H9 (cell line): Measurements from ENCODE around the gene ECE2. TPM values are rescaled to one million over a fixed set of nuclear protein-coding genes. Genes with fewer than 3 reads are reported as not detected.

Source experiments
- DNase-seq: peaks from one replicate; pipeline ENCODE4 v3.0.0-alpha.2; 2017
- H2AFZ ChIP-seq: one replicate; pipeline ENCODE4 v1.6.1; 2013; ENCODE audit warnings: mild to moderate bottlenecking, low read length, control low read depth, moderate library complexity
- H2AK5ac ChIP-seq: 2 replicates; pipeline ENCODE4 v1.6.1; 2013; ENCODE audit warnings: low read length, control low read depth, mixed read lengths; ENCODE audit not compliant: insufficient read length
- H2BK120ac ChIP-seq: one replicate; pipeline ENCODE4 v1.6.1; 2013; ENCODE audit warnings: low read depth, mild to moderate bottlenecking, low read length, control low read depth, inconsistent platforms; ENCODE audit not compliant: poor library complexity, severe bottlenecking
- H2BK12ac ChIP-seq: 2 replicates; pipeline ENCODE4 v1.6.1; 2013; ENCODE audit warnings: low read length, control low read depth, mixed read lengths, low read depth; ENCODE audit not compliant: insufficient read length
- H2BK15ac ChIP-seq: 2 replicates; pipeline ENCODE4 v1.6.1; 2013; ENCODE audit warnings: low read depth, low read length, control low read depth
- H2BK20ac ChIP-seq: one replicate; pipeline ENCODE4 v1.6.1; 2013; ENCODE audit warnings: low read depth, mild to moderate bottlenecking, low read length, control low read depth, inconsistent platforms; ENCODE audit not compliant: poor library complexity, severe bottlenecking
- H2BK5ac ChIP-seq: 2 replicates; pipeline ENCODE4 v1.6.1; 2013; ENCODE audit warnings: low read length, control low read depth, mixed read lengths; ENCODE audit not compliant: insufficient read length
- H3K14ac ChIP-seq: 2 replicates; pipeline ENCODE4 v1.6.1; 2013; ENCODE audit warnings: low read length, control low read depth; ENCODE audit not compliant: insufficient read depth
- H3K18ac ChIP-seq: 2 replicates; pipeline ENCODE4 v1.6.1; 2013; ENCODE audit warnings: low read depth, mild to moderate bottlenecking, mixed read lengths, low read length, control low read depth; ENCODE audit not compliant: insufficient read length
- H3K23ac ChIP-seq: 2 replicates; pipeline ENCODE4 v1.6.1; 2013; ENCODE audit warnings: low read length, control low read depth, mixed read lengths, low read depth; ENCODE audit not compliant: insufficient read length
- H3K23me2 ChIP-seq: 2 replicates; pipeline ENCODE4 v1.6.1; 2013; ENCODE audit warnings: low read depth, mild to moderate bottlenecking, mixed read lengths, low read length, control low read depth; ENCODE audit not compliant: insufficient read length, poor library complexity, severe bottlenecking
- H3K27ac ChIP-seq: 2 replicates; pipeline ENCODE4 v1.5.1; 2013; ENCODE audit warnings: low read length, control low read depth, mixed read lengths, low read depth; ENCODE audit not compliant: insufficient read length
- H3K27me3 ChIP-seq: 2 replicates; pipeline ENCODE4 v1.6.1; 2013; ENCODE audit warnings: low read length, control low read depth, inconsistent platforms; ENCODE audit not compliant: insufficient read depth
- H3K4ac ChIP-seq: 2 replicates; pipeline ENCODE4 v1.6.1; 2013; ENCODE audit warnings: low read depth, mild to moderate bottlenecking, control low read depth, inconsistent platforms, low read length, moderate library complexity
- H3K4me1 ChIP-seq: 2 replicates; pipeline ENCODE4 v1.6.1; 2013; ENCODE audit warnings: low read length, control low read depth, inconsistent platforms; ENCODE audit not compliant: insufficient read depth
- H3K4me2 ChIP-seq: 2 replicates; pipeline ENCODE4 v1.6.1; 2013; ENCODE audit warnings: low read length, control low read depth, mixed read lengths; ENCODE audit not compliant: insufficient read length, insufficient read depth
- H3K56ac ChIP-seq: 2 replicates; pipeline ENCODE4 v1.6.1; 2013; ENCODE audit warnings: low read depth, mild to moderate bottlenecking, mixed read lengths, low read length, control low read depth; ENCODE audit not compliant: insufficient read length
- H3K79me1 ChIP-seq: 2 replicates; pipeline ENCODE4 v1.6.1; 2013; ENCODE audit warnings: low read depth, mild to moderate bottlenecking, moderate library complexity, low read length, control low read depth, inconsistent platforms; ENCODE audit not compliant: insufficient read depth, poor library complexity, severe bottlenecking
- H3K79me2 ChIP-seq: 2 replicates; pipeline ENCODE4 v1.6.1; 2013; ENCODE audit warnings: low read length, control low read depth, inconsistent platforms; ENCODE audit not compliant: insufficient read depth
- H3K9ac ChIP-seq: 2 replicates; pipeline ENCODE4 v1.6.1; 2013; ENCODE audit warnings: low read length, control low read depth, mixed read lengths; ENCODE audit not compliant: insufficient read length; ENCODE audit errors: extremely low read depth
- H3K9me3 ChIP-seq: one replicate; pipeline ENCODE4 v1.6.1; 2013; ENCODE audit warnings: low read depth, low read length, inconsistent platforms; ENCODE audit not compliant: control insufficient read depth
- H3T11ph ChIP-seq: one replicate; pipeline ENCODE4 v1.6.1; 2013; ENCODE audit warnings: mild to moderate bottlenecking, low read length, control low read depth, inconsistent platforms
- H4K20me1 ChIP-seq: one replicate; pipeline ENCODE4 v1.6.1; 2013; ENCODE audit not compliant: control insufficient read depth, insufficient read length, insufficient read depth
- H4K5ac ChIP-seq: 2 replicates; pipeline ENCODE4 v1.6.1; 2013; ENCODE audit warnings: low read depth, mild to moderate bottlenecking, mixed read lengths, low read length, control low read depth; ENCODE audit not compliant: insufficient read length
- H4K8ac ChIP-seq: replicated peaks from 2 replicates; pipeline ENCODE4 v1.6.1; 2013; ENCODE audit warnings: low read length, control low read depth, mixed read lengths, low read depth; ENCODE audit not compliant: insufficient read length
- H4K91ac ChIP-seq: 2 replicates; pipeline ENCODE4 v1.6.1; 2013; ENCODE audit warnings: low read depth, mild to moderate bottlenecking, moderate library complexity, mixed read lengths, low read length, control low read depth; ENCODE audit not compliant: insufficient read length
- H3K27ac Mint-ChIP-seq, 3 experiments: 2 replicates in 2 of 3; 3 replicates in 1 of 3; pipeline ENCODE4 v1.8.0; 2020 to 2021; ENCODE audit warnings: mixed read lengths in 3 of 3, mild to moderate bottlenecking in 1 of 3, moderate library complexity in 1 of 3
- H3K27me3 Mint-ChIP-seq: 2 replicates; pipeline ENCODE4 v1.8.0; 2021; ENCODE audit warnings: low read depth, mild to moderate bottlenecking, moderate library complexity, mixed read lengths
- H3K36me3 Mint-ChIP-seq, 3 experiments: 2 replicates in 2 of 3; 3 replicates in 1 of 3; pipeline ENCODE4 v1.8.0; 2020 to 2021; ENCODE audit warnings: low read depth in 3 of 3, mixed read lengths in 3 of 3; ENCODE audit not compliant: insufficient read depth in 1 of 3
- H3K4me1 Mint-ChIP-seq, 2 experiments: 2 replicates each; pipeline ENCODE4 v1.8.0; 2020; ENCODE audit warnings: mixed read lengths in 2 of 2
- H3K4me3 Mint-ChIP-seq, 2 experiments: 2 replicates in 1 of 2; 3 replicates in 1 of 2; pipeline ENCODE4 v1.8.0; 2020 to 2021; ENCODE audit warnings: mild to moderate bottlenecking in 2 of 2, mixed read lengths in 2 of 2, moderate library complexity in 1 of 2
- H3K9me3 Mint-ChIP-seq, 2 experiments: 2 replicates in 1 of 2; 3 replicates in 1 of 2; pipeline ENCODE4 v1.8.0; 2020; ENCODE audit warnings: mild to moderate bottlenecking in 2 of 2, mixed read lengths in 2 of 2, moderate library complexity in 1 of 2
- CTCF ChIP-seq: fragments of 200-600 bp; sonication (generic); conservative IDR thresholded peaks from 3 replicates; pipeline ENCODE4 v1.8.0; 2021; ENCODE audit warnings: antibody characterized with exemption, mild to moderate bottlenecking
- WGBS: extraction: QIAGEN DNeasy Blood & Tissue Kit; methylation state at CpG from one replicate; pipeline ENCODE4 v1.1.7; 2013; ENCODE audit warnings: missing lambda C conversion rate, low lambda C conversion rate, mixed read lengths; ENCODE audit not compliant: insufficient read length; ENCODE audit errors: extremely low coverage; 5-methylcytosine and 5-hydroxymethylcytosine counted together
- total RNA-seq: library from RNA; stranded (reverse); gene quantifications from 2 replicates; pipeline ENCODE4 v1.2.1, GENCODE V29; 2021

Gene ECE2
- total RNA-seq, 1 experiment from 2014 or later, result not detected

DNA sequence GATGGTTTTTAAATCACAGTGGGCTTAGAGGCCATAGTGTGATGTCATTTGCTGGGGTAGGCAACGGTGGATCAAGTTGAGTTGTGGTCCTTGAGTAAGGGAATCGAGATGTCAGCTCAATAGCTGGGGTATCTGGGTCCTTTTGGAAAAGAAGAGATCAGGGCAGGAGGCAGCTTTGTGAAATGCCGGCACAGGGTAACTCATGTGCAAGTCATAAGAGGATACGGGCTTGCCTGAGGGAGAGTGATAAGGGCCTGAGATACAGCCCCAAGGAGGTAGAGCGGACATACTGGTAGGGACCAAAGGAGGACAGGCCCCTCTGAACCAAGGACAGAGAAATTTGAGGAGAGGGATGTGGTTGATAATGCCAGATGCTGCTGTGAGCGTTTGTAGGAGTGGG is 57.4 kb downstream of the ECE2 start:
- no peak for DNase-seq
- Histone ChIP-seq H4K5ac (no peak overlapping the region), H3K56ac (no peak overlapping the region), H2BK5ac (no peak overlapping the region), H4K8ac (no peak overlapping the region), H3K27ac (no peak overlapping the region), H2BK15ac (no peak overlapping the region), H3K9ac (no peak overlapping the region), H3K4ac (no peak overlapping the region), H4K20me1 (no peaks in the 10 kb centered on the region), H4K91ac (no peak overlapping the region), H2AK5ac (no peak overlapping the region), H3T11ph (no peak overlapping the region), H2BK120ac (no peak overlapping the region), H3K23ac (no peak overlapping the region), H3K18ac (no peak overlapping the region), H2BK12ac (no peak overlapping the region), H3K79me1 (no peaks in the 10 kb centered on the region), H3K79me2 (no peaks in the 10 kb centered on the region), H3K9me3 (no peaks in the 10 kb centered on the region), H3K23me2 (peaks cover 7% of the 10 kb centered on the region), H3K27me3 (no peaks in the 10 kb centered on the region), H2BK20ac (no peak overlapping the region), H3K14ac (no peak overlapping the region), H3K4me1 (no peaks in the 10 kb centered on the region), H3K4me2 (no peak overlapping the region), H2AFZ (no peak overlapping the region)
- Mint-ChIP-seq H3K36me3 (peaks cover 53 to 72% (median 61%) of the 10 kb centered on the region in 3 experiments; a peak in 6 of 7 replicates), H3K27me3 (no peaks in the 10 kb centered on the region; the same call in none of the 2 replicates), H3K4me1 (peaks cover 25 to 30% of the 10 kb centered on the region in 2 experiments), H3K9me3 (no peaks in the 10 kb centered on the region), H3K27ac (peak overlapping the region in 2 of 3 experiments; percentile 45 to 73; a peak in 4 of 7 replicates), H3K4me3 (no peak overlapping the region)
- WGBS, result no CpG with 5 or more reads among the region's 6 CpGs
- no peak for TF ChIP-seq CTCF
